ENCODE data around the gene TPRG1L. TPM values are rescaled to one million over a fixed set of nuclear protein-coding genes. Genes with fewer than 3 reads are reported as not detected.

The TPRG1L gene
- total RNA-seq, 6 experiments from 2014 or later: 51.8 to 63.5 (median 58.0) TPM

GRCh38 chr1:3652548-3653285 is 27.9 kb downstream of the TPRG1L start:
- H3K4me1 Mint-ChIP-seq (ENCODE audit: low read depth): peaks cover 16% of the 10 kb centered on the region
- no peak for TF ChIP-seq CTCF (IDR thresholded peaks at IDR 0.05)
- H3K4me3 Mint-ChIP-seq: no peak overlapping the region
- DNase-seq: no peak
- no peaks in the 10 kb centered on the region for H3K36me3 Mint-ChIP-seq (ENCODE audit: low read depth)
- no peaks in the 10 kb centered on the region for H3K9me3 Mint-ChIP-seq
- no peak overlapping the region for H3K27ac Mint-ChIP-seq
- peaks cover 50% of the 10 kb centered on the region for H3K27me3 Mint-ChIP-seq (ENCODE audit: insufficient read depth)

- H3K27me3 Mint-ChIP-seq (ENCODE audit: insufficient read depth): peaks cover 55% of the 10 kb centered on the region
- H3K4me1 Mint-ChIP-seq (ENCODE audit: low read depth): peaks cover 11% of the 10 kb centered on the region
- no peak overlapping the region for H3K4me3 Mint-ChIP-seq
- TF ChIP-seq CTCF (IDR thresholded peaks at IDR 0.05): no peak
- no peaks in the 10 kb centered on the region for H3K9me3 Mint-ChIP-seq
- H3K36me3 Mint-ChIP-seq (ENCODE audit: low read depth): no peaks in the 10 kb centered on the region
- H3K27ac Mint-ChIP-seq: no peak overlapping the region
- DNase-seq: no peak
Measured at GRCh38 chr1:3653286-3653618, 28.4 kb downstream of the TPRG1L start.

GRCh38 chr1:3654549-3655281 is 29.9 kb downstream of the TPRG1L start:
- H3K27ac Mint-ChIP-seq: no peak overlapping the region
- peaks cover 61% of the 10 kb centered on the region for H3K27me3 Mint-ChIP-seq (ENCODE audit: insufficient read depth)
- H3K36me3 Mint-ChIP-seq (ENCODE audit: low read depth): no peaks in the 10 kb centered on the region
- no peaks in the 10 kb centered on the region for H3K9me3 Mint-ChIP-seq
- no peak for TF ChIP-seq CTCF (IDR thresholded peaks at IDR 0.05)
- H3K4me3 Mint-ChIP-seq: no peak overlapping the region
- H3K4me1 Mint-ChIP-seq (ENCODE audit: low read depth): no peaks in the 10 kb centered on the region
- DNase-seq: no peak

GRCh38 chr1:3656450-3657095 is 31.8 kb downstream of the TPRG1L start:
- Mint-ChIP-seq H3K9me3 (no peaks in the 10 kb centered on the region), H3K4me1 (ENCODE audit: low read depth) (no peaks in the 10 kb centered on the region), H3K4me3 (no peak overlapping the region), H3K27ac (no peak overlapping the region), H3K36me3 (ENCODE audit: low read depth) (no peaks in the 10 kb centered on the region), H3K27me3 (ENCODE audit: insufficient read depth) (peaks cover 49% of the 10 kb centered on the region)
- no peak for TF ChIP-seq CTCF (IDR thresholded peaks at IDR 0.05)
- no peak for DNase-seq

- H3K27me3 Mint-ChIP-seq (ENCODE audit: insufficient read depth): peaks cover 47% of the 10 kb centered on the region
Measured at GRCh38 chr1:3657096-3657475, 32.3 kb downstream of the TPRG1L start.

More at GRCh38 chr1:3657096-3657475, 32.3 kb downstream of the TPRG1L start:
- no peak for TF ChIP-seq CTCF (IDR thresholded peaks at IDR 0.05)
- Mint-ChIP-seq H3K4me3 (no peak overlapping the region), H3K4me1 (ENCODE audit: low read depth) (no peaks in the 10 kb centered on the region), H3K27ac (no peak overlapping the region), H3K9me3 (no peaks in the 10 kb centered on the region), H3K36me3 (ENCODE audit: low read depth) (no peaks in the 10 kb centered on the region)
- DNase-seq: no peak
